BE2C (cell line): ENCODE results near the gene KCNAB1.
"Not testable (repeated sequence)": the region's sequence is repeated elsewhere in the genome, so short reads cannot be mapped to it uniquely, and the experiment has no call there.

ENCODE experiments used
- DNase-seq: peaks from one replicate; pipeline ENCODE4 v3.0.0-alpha.2; 2020
- H3K27me3 ChIP-seq: fragments of 250-450 bp; sonication (Bioruptor Pico); 2 replicates; pipeline ENCODE4 v1.5.1; 2020; ENCODE audit warnings: mild to moderate bottlenecking
- H3K36me3 ChIP-seq: fragments of 250-450 bp; sonication (Bioruptor Pico); 2 replicates; pipeline ENCODE4 v1.5.1; 2020; ENCODE audit warnings: mild to moderate bottlenecking
- H3K4me1 ChIP-seq: fragments of 250-450 bp; sonication (Bioruptor Pico); 2 replicates; pipeline ENCODE4 v1.5.1; 2020
- H3K4me3 ChIP-seq: 2 replicates; pipeline ENCODE4 v1.5.1; 2011; ENCODE audit warnings: low read depth, low read length
- H3K9me3 ChIP-seq: fragments of 250-450 bp; sonication (Bioruptor Pico); 2 replicates; pipeline ENCODE4 v1.5.1; 2020
- TF ChIP-seq, protein P1 (sequence below): IDR thresholded peaks from 2 replicates; pipeline ENCODE4 v1.5.1; 2012; ENCODE audit warnings: mild to moderate bottlenecking, low read depth, low read length

KCNAB1 gene

DNA sequence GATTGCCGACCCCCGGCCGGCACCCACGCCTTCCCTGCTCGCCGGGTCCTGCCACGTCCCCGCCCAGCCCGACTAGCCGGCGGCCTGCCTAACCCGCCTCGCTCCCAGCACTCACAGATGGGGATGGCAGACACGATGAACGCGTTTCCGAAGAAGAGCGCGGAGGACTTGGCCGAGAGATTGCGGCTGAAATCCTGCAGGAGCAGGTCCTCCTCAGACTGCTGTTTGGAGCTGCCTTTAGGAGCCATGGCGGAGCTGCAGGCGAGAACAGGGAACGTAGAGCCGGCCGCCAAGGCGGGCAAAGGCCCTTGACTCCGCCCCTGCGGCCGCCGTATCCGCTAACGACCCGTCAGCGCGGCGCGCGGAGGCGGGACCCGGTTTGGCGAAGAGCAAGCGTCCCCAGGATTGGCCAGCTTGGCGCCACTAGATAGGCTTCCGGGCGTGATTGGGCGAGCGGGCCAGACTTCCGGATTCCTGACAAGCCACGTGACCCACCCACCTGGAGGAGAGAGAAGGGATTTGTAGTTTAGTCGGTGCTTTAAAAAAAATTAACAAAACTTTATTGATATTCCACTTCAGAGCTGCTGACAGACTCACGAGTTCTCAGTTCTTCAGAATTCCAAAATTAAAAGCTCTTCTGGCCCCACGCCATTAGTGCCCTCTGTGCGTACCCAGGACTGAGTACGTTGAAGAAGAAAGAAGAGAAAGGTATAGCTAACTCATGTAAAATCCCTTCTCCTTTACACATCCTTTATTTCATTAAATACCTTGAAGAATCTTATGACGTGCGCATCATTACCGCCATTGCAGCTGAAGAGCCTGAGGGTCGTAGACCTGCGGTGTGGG lies 434.7 kb downstream of the KCNAB1 start, which contains the start of gene SSR3:
SSR3 (minus strand) TSS at position 276 of the 846 bp plus-strand sequence; CDS start at position 248, 28 bp downstream.
- peaks cover 25% of the 10 kb centered on the region for H3K36me3 ChIP-seq
- DNase-seq, result peak; percentile 99
- H3K4me1 ChIP-seq, result peaks cover 25% of the 10 kb centered on the region
- peak within 1 kb of the TSS; percentile 92 for H3K4me3 ChIP-seq
- no peaks in the 10 kb centered on the region for H3K27me3 ChIP-seq
- no peaks in the 10 kb centered on the region for H3K9me3 ChIP-seq
- TF ChIP-seq, protein P1, sequence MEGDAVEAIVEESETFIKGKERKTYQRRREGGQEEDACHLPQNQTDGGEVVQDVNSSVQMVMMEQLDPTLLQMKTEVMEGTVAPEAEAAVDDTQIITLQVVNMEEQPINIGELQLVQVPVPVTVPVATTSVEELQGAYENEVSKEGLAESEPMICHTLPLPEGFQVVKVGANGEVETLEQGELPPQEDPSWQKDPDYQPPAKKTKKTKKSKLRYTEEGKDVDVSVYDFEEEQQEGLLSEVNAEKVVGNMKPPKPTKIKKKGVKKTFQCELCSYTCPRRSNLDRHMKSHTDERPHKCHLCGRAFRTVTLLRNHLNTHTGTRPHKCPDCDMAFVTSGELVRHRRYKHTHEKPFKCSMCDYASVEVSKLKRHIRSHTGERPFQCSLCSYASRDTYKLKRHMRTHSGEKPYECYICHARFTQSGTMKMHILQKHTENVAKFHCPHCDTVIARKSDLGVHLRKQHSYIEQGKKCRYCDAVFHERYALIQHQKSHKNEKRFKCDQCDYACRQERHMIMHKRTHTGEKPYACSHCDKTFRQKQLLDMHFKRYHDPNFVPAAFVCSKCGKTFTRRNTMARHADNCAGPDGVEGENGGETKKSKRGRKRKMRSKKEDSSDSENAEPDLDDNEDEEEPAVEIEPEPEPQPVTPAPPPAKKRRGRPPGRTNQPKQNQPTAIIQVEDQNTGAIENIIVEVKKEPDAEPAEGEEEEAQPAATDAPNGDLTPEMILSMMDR, result peak; percentile 13; the same call in 1 of the 2 replicates

DNA sequence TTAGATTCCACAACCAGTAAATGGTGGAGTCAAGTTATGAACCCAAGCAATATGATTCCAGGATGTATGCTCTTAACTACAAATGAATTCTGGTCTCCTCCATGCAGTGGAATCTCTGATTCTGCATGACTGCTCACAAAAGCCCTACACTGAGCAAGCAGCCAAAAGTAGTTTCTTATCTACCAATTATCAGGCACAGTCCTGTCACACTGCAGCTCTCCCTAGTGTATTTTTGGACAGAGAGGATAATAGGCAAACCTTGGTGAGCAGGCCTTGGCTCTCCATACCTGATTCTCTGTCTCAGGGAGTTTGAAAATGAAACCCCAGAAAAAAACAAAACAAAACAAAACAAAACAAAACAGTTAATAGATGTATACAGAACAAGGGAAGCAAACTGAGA lies 438.0 kb downstream of the KCNAB1 start:
- TF ChIP-seq, protein P1, result no peak
- peak; percentile 40 for DNase-seq
- peaks cover 23% of the 10 kb centered on the region; the same call in 1 of the 2 replicates for H3K4me1 ChIP-seq
- H3K36me3 ChIP-seq, result no peaks in the 10 kb centered on the region
- no peaks in the 10 kb centered on the region for H3K9me3 ChIP-seq
- no peak overlapping the region for H3K4me3 ChIP-seq
- H3K27me3 ChIP-seq, result no peaks in the 10 kb centered on the region

DNA sequence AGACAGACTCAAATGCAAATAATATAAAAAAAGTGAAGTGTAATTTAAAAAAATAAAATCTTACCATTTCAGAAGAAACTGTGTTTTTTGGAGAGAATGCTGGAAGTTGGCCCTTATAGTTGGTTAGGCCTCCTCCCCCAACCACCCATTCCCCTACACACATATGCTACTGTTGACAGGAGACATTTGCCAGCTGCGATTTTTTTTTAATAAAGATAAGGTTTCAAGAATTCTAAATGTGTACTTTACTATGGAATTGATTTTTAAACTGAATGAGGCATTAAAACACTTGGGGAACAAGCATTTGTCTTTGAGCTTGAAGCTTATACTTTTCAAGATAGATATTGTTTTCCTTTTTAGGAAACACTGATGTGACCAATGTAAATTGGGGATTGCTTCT lies 438.9 kb downstream of the KCNAB1 start:
- no peaks in the 10 kb centered on the region for H3K9me3 ChIP-seq
- DNase-seq, result no peak
- TF ChIP-seq, protein P1, result no peak
- no peaks in the 10 kb centered on the region for H3K27me3 ChIP-seq
- H3K36me3 ChIP-seq, result no peaks in the 10 kb centered on the region
- H3K4me1 ChIP-seq, result peaks cover 23% of the 10 kb centered on the region; the same call in 1 of the 2 replicates
- no peak overlapping the region for H3K4me3 ChIP-seq

DNA sequence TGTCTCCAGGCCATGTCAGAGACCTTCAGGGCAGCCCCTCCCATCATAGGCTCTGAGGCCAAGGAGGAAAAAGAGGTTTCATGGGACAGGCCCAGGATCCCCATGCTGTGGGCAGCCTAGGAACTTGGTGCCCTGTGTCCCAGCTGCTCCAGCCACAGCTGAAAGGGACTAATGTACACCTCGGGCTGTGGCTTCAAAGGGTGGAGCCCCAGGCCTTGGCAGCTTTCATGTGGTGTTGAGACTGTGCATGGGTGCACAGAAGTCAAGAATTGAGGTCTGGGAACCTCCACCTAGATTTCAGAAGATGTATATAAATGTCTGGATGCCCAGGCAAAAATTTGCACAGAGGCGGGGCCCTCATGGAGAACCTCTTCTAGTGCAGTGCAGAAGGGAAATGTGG lies 441.2 kb downstream of the KCNAB1 start:
- TF ChIP-seq, protein P1, result no peak
- Histone ChIP-seq H3K27me3 (no peaks in the 10 kb centered on the region), H3K4me3 (no peak overlapping the region), H3K9me3 (no peaks in the 10 kb centered on the region), H3K4me1 (peaks cover 19% of the 10 kb centered on the region; the same call in 1 of the 2 replicates), H3K36me3 (no peaks in the 10 kb centered on the region)
- no peak for DNase-seq

DNA sequence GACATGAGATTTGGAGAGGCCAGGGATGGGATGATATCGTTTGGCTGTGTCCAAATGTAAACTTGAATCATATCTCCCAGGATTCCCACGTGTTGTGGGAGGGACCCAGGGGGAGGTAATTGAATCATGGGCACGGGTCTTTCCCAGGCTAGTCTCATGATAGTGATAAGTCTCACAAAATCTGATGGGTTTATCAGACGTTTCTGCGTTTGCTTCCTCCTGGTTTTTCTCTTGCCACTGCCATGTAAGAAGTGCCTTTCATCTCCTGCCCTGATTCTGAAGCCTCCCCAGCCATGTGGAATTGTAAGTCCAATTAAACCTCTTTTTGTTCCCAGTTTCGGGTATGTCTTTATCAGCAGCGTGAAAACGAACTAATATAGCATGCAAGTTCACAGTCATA lies 442.1 kb downstream of the KCNAB1 start:
- H3K27me3 ChIP-seq, H3K9me3 ChIP-seq, H3K4me3 ChIP-seq, H3K36me3 ChIP-seq: not testable (repeated sequence)
- DNase-seq, result peak; percentile 28
- peaks cover 19% of the 10 kb centered on the region; the same call in 1 of the 2 replicates for H3K4me1 ChIP-seq

DNA sequence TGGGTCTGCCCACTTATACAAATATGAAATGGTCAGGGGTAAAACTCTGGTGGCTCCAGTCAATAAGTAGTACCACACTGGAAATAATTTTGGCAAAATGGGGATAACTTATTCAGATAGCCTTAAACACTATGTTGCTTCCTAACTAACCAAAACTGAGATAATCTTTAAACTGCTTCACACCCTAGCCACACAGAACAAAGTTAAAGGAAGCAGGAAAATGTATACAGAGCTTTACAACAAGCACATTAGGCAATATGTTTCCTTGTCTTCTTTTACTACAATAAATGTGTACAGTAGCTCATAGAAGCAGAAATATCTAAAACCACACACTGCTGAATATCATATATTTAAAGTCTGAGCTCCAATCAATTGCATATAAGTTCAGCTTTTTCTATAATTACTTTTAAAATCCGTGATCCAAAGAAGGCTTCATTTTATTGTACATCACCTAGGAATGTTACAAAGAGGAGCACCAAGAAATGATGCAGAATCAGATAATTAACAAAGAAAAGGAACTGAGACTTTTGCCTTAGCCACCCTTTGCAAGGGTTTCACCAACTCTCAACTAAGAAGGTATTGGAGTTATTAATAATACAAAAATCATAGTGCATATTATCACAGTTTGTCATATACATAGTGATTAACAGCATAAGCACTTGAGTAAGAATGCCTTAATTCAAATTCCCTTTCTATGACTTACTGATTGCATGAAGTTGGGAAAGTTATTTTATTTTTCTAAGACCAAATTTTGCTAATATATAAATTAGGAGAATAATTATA lies 443.7 kb downstream of the KCNAB1 start:
- no peaks in the 10 kb centered on the region for H3K36me3 ChIP-seq
- H3K9me3 ChIP-seq, result no peaks in the 10 kb centered on the region
- DNase-seq, result no peak

DNA sequence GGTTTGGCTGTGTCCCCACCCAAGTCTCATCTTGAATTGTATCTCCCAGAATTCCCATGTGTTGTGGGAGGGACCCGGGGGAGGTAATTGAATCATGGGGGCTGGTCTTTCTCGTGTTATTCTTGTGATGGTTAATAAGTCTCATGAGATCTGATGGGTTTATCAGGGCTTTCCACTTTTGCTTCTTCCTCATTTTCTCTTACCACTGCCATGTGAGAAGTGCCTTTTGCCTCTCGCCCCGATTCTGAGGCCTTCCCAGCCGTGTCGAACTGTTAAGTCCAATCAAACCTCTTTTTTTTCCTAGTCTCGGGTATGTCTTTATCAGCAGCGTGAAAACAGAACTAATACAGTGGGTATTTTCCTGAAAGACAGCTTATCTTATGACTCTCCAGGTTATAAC lies 448.6 kb downstream of the KCNAB1 start:
- H3K27me3 ChIP-seq, H3K4me3 ChIP-seq, H3K4me1 ChIP-seq, DNase-seq, H3K36me3 ChIP-seq, H3K9me3 ChIP-seq: not testable (repeated sequence)

More for the DNA sequence above, 443.7 kb downstream of the KCNAB1 start:
- H3K4me1 ChIP-seq, result peaks cover 10% of the 10 kb centered on the region; the same call in 1 of the 2 replicates
- TF ChIP-seq, protein P1, result no peak
- no peak overlapping the region for H3K4me3 ChIP-seq
- no peaks in the 10 kb centered on the region for H3K27me3 ChIP-seq

DNA sequence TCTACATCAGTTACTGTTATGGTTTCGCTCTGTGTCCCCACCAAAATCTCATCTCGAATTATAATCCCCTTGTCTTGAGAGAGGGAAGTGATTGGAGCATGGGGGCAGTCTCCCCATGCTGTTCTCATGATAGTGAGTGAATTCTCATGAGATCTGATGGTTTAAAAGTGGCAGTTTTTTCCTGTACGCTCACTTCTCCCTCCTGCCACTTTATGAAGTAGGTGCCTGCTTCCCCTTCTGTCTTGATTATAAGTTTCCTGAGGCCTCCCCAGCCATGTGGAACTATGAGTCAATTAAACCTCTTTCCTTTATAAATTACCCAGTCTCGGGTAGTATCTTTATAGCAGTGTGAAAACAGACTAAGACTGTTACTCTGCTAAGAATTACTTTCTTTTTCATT lies 449.5 kb downstream of the KCNAB1 start:
- H3K9me3 ChIP-seq, H3K27me3 ChIP-seq, H3K36me3 ChIP-seq, H3K4me1 ChIP-seq, H3K4me3 ChIP-seq, DNase-seq: not testable (repeated sequence)
